Measurements from ENCODE around the gene DYRK2.

DYRK2 gene

DNA sequence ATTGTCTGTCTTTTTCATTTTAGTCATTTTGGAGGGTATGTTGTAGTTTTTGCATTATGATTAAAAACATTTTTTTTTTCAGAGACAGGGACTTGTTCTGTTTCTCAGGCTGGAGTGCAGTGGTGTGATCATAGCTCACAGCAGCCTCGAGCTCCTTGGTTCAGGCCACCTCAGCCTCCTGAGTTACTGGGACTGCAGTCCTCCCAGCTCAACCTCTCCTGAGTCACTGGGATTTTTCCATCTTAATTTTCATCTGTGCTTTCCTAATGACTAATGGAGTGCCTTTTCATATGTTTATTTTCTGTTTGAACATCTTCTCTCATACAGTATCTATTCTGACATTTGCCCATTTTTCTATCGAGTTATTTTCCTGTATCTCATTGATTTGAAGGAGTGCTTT lies 52.6 kb downstream of the DYRK2 start:
- no peak for DNase-seq (ENCODE audit: low read depth in 1 of 2, low spot score in 1 of 2)

- no peak for DNase-seq (ENCODE audit: low read depth in 1 of 2, low spot score in 1 of 2)
These were observed 53.6 kb downstream of the DYRK2 start for GRCh38 chr12:67702136-67702535.

DNA sequence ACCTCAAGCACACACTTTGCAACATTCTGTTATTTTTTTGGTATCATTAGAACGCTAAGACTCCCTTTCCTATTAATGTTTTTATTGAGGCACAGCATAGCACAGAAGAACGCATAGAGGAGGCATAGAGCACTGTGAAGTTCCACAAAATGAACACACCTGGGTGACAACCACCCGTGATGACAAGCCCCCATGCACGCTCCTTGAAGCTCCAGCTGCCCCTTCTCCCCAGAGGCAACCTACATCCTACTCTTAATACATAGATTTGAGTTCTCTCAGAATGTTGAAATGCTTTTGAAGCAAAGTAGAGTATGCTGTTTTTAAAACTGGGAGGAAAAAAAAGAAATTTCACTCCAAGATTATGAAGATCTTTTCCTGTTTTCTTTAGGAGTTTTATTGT lies 55.5 kb downstream of the DYRK2 start:
- DNase-seq (ENCODE audit: low read depth in 1 of 2, low spot score in 1 of 2) = no peak

- DNase-seq (ENCODE audit: low read depth in 1 of 2, low spot score in 1 of 2) = no peak
These were observed 57.1 kb downstream of the DYRK2 start for GRCh38 chr12:67705394-67706370.

- no peak for DNase-seq (ENCODE audit: low read depth in 1 of 2, low spot score in 1 of 2)
These were observed 60.9 kb downstream of the DYRK2 start for GRCh38 chr12:67709367-67709954.

DNA sequence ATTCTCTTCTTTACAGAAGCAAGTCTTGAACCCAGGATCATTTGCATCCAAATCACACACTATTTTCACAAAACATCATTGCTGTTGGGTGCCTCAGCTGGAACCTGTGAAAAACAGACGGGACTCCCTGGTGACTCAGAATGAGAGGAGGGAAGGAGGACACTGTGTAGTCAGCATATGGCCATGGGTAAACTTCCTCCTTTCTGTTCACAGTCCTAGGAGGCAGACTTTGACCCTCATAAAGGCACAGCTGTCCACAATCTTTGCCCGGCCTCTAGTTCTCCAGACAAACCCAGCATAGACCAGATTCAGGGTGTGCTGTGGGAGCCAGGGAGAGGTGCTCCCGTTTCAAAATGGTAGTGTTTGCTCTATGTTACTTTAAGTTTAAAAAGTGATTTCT lies 62.0 kb downstream of the DYRK2 start:
- DNase-seq (ENCODE audit: low read depth in 1 of 2, low spot score in 1 of 2) = no peak

DNA sequence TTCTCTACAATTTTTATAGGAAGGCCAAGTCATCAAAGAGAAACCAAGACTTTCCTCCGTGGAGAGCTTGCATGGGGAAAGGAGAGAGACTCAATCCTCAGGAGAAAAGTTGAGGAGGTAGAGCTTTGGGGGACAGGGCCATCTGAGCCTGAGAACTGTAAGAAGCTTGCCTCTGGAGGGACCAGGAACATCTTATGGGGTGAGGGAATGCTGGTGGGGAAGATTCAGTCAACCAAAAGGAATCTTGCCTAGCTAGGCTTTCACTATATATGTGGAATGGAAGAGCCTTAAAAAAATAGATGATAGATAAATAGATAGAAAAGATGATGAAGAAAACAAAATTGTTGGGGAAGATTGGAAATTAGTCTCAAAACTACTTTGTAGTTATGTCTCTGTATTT lies 63.5 kb downstream of the DYRK2 start:
- DNase-seq (ENCODE audit: low read depth in 1 of 2, low spot score in 1 of 2) = no peak

- DNase-seq (ENCODE audit: low read depth in 1 of 2, low spot score in 1 of 2) = no peak
These were observed 66.1 kb downstream of the DYRK2 start for GRCh38 chr12:67714648-67715047.
